HepG2 (cell line): Measurements from ENCODE around the gene PLOD2.

Experiments used
- FOXC1 ChIP-seq: sonication (generic); formaldehyde crosslinking; IDR thresholded peaks from 2 replicates; pipeline ENCODE4 v1.8.0; 2022; ENCODE audit warnings: mild to moderate bottlenecking, missing genetic modification reagents, borderline replicate concordance
- MTA3 ChIP-seq: sonication (generic); formaldehyde crosslinking; IDR thresholded peaks from 2 replicates; pipeline ENCODE4 v1.4.0; 2020; ENCODE audit warnings: missing genetic modification reagents
- NR2F1 ChIP-seq, 2 experiments: fragments of 450-650 bp in 1 of 2; formaldehyde crosslinking in 1 of 2; IDR thresholded peaks; 2 replicates each; pipeline versions ENCODE4 v1.5.0 to v1.6.1; 2016 to 2020; ENCODE audit warnings: mild to moderate bottlenecking in 1 of 2, missing compliant biosample characterization in 1 of 2, missing genetic modification reagents in 1 of 2, moderate library complexity in 1 of 2
- SRF ChIP-seq: IDR thresholded peaks from 2 replicates; pipeline ENCODE4 v1.6.1; 2011; ENCODE audit warnings: mild to moderate bottlenecking, low read depth, low read length, moderate library complexity
- SRSF4 ChIP-seq: fragments of 200-400 bp; formaldehyde crosslinking; IDR thresholded peaks from one replicate; pipeline ENCODE4 v1.6.1; 2018; ENCODE audit warnings: mild to moderate bottlenecking, low read depth, low read length, moderate library complexity; ENCODE audit not compliant: poor library complexity, severe bottlenecking
- ZNF225 ChIP-seq: sonication (generic); formaldehyde crosslinking; IDR thresholded peaks from 2 replicates; pipeline ENCODE4 v1.4.0; 2020; ENCODE audit warnings: mild to moderate bottlenecking, missing genetic modification reagents
- ZNF235 ChIP-seq: sonication (generic); formaldehyde crosslinking; IDR thresholded peaks from 2 replicates; pipeline ENCODE4 v1.8.1; 2023; ENCODE audit warnings: mild to moderate bottlenecking, missing genetic modification reagents, borderline replicate concordance
- ZNF34 ChIP-seq: sonication (generic); formaldehyde crosslinking; IDR thresholded peaks from 2 replicates; pipeline ENCODE4 v1.4.0; 2020; ENCODE audit warnings: mild to moderate bottlenecking, missing genetic modification reagents, borderline replicate concordance
- ZNF891 ChIP-seq: sonication (generic); formaldehyde crosslinking; IDR thresholded peaks from 2 replicates; pipeline ENCODE4 v1.5.0; 2020; ENCODE audit warnings: mild to moderate bottlenecking, missing genetic modification reagents
- TF ChIP-seq, protein P1 (sequence below): sonication (generic); formaldehyde crosslinking; IDR thresholded peaks from 2 replicates; pipeline ENCODE4 v1.4.0; 2020; ENCODE audit warnings: mild to moderate bottlenecking, missing genetic modification reagents
- TF ChIP-seq, protein P2 (sequence below), 2 experiments: sonication (generic) in 1 of 2; formaldehyde crosslinking in 1 of 2; IDR thresholded peaks; 2 replicates each; pipeline versions ENCODE4 v1.5.1 to v1.6.1; 2011 to 2020; ENCODE audit warnings: borderline replicate concordance in 1 of 2, low read depth in 1 of 2, low read length in 1 of 2, mild to moderate bottlenecking in 1 of 2, missing genetic modification reagents in 1 of 2, moderate library complexity in 1 of 2
- TF ChIP-seq, protein P3 (sequence below): sonication (generic); formaldehyde crosslinking; IDR thresholded peaks from 2 replicates; pipeline ENCODE4 v1.4.0; 2020; ENCODE audit warnings: missing genetic modification reagents; ENCODE audit errors: not compliant biosample characterization

DNA sequence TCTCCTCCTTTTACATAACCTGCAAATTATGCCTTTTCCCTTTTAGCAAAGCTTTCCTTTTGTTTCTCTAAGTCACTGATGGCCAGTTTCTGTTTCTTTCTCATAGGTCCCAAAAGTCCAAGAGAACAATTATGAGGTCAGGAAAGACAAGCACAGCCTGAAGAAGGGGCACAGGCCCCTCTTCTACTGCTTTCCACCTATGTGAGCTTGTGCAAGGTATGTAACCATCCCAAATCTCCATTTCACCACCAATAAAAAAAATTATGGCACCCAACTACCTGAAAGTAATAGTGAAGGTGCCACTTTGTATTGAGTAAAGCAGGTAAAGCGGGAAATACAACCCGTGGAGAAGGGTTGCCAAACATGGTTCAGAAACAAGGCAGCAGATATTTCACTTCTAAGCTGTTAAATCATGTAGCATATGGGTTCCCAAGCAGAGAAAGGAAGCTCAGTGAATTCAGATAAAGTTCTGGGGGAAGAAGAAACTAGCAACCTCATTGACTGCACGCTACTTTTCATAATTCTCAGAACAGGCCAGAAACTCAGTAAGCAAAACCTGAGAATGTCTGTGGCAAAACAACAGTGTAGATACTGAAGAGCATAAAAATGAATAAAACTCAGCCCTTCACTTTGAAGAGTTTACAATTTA lies 4.2 kb downstream of the PLOD2 start:
- TF ChIP-seq ZNF235 (no peak), ZNF891 (CRISPR knock-in tag) (no peak), SRF (no peak), SRSF4 (no peak), ZNF225 (CRISPR knock-in tag) (no peak), FOXC1 (no peak), MTA3 (CRISPR knock-in tag) (no peak), NR2F1 (CRISPR knock-in tag; IDR thresholded peaks at IDR 0.05) (no peak), ZNF34 (CRISPR knock-in tag) (no peak)
- TF ChIP-seq, protein P1, sequence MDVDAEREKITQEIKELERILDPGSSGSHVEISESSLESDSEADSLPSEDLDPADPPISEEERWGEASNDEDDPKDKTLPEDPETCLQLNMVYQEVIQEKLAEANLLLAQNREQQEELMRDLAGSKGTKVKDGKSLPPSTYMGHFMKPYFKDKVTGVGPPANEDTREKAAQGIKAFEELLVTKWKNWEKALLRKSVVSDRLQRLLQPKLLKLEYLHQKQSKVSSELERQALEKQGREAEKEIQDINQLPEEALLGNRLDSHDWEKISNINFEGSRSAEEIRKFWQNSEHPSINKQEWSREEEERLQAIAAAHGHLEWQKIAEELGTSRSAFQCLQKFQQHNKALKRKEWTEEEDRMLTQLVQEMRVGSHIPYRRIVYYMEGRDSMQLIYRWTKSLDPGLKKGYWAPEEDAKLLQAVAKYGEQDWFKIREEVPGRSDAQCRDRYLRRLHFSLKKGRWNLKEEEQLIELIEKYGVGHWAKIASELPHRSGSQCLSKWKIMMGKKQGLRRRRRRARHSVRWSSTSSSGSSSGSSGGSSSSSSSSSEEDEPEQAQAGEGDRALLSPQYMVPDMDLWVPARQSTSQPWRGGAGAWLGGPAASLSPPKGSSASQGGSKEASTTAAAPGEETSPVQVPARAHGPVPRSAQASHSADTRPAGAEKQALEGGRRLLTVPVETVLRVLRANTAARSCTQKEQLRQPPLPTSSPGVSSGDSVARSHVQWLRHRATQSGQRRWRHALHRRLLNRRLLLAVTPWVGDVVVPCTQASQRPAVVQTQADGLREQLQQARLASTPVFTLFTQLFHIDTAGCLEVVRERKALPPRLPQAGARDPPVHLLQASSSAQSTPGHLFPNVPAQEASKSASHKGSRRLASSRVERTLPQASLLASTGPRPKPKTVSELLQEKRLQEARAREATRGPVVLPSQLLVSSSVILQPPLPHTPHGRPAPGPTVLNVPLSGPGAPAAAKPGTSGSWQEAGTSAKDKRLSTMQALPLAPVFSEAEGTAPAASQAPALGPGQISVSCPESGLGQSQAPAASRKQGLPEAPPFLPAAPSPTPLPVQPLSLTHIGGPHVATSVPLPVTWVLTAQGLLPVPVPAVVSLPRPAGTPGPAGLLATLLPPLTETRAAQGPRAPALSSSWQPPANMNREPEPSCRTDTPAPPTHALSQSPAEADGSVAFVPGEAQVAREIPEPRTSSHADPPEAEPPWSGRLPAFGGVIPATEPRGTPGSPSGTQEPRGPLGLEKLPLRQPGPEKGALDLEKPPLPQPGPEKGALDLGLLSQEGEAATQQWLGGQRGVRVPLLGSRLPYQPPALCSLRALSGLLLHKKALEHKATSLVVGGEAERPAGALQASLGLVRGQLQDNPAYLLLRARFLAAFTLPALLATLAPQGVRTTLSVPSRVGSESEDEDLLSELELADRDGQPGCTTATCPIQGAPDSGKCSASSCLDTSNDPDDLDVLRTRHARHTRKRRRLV (CRISPR knock-in tag): no peak
- TF ChIP-seq, protein P2, sequence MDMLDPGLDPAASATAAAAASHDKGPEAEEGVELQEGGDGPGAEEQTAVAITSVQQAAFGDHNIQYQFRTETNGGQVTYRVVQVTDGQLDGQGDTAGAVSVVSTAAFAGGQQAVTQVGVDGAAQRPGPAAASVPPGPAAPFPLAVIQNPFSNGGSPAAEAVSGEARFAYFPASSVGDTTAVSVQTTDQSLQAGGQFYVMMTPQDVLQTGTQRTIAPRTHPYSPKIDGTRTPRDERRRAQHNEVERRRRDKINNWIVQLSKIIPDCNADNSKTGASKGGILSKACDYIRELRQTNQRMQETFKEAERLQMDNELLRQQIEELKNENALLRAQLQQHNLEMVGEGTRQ (IDR thresholded peaks at IDR 0.05; ENCODE audit: low read depth, low read length): no peak
- TF ChIP-seq, protein P2 (CRISPR knock-in tag; IDR thresholded peaks at IDR 0.05; ENCODE audit: borderline replicate concordance): no peak
- TF ChIP-seq, protein P3, sequence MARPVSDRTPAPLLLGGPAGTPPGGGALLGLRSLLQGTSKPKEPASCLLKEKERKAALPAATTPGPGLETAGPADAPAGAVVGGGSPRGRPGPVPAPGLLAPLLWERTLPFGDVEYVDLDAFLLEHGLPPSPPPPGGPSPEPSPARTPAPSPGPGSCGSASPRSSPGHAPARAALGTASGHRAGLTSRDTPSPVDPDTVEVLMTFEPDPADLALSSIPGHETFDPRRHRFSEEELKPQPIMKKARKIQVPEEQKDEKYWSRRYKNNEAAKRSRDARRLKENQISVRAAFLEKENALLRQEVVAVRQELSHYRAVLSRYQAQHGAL (CRISPR knock-in tag): no peak
